Activated CD4-positive, alpha-beta T cell treated with anti-CD3 and anti-CD28 coated beads, Interleukin-10, Interleukin-2, amounts not matched to agents 100 ng/mL and 50 ng/mL, durations not matched to agents 16 hours and 8 hours (primary cell): ENCODE data around the gene INHBB.

Experiments
- DNase-seq: peaks from one replicate; pipeline ENCODE4 v3.0.0-alpha.2; 2020

The INHBB gene

GRCh38 chr2:120343433-120344105, 2.4 kb upstream of the INHBB start:
- peak; percentile 74 for DNase-seq

GRCh38 chr2:120344214-120344975, 1.5 kb upstream of the INHBB start:
- no peak for DNase-seq

GRCh38 chr2:120344976-120345581, 857 bp upstream of the INHBB start:
- DNase-seq, result peak; percentile 40

GRCh38 chr2:120345608-120346007, 328 bp upstream of the INHBB start:
- DNase-seq, result no peak

GRCh38 chr2:120346667-120347358, 877 bp downstream of the INHBB start:
- no peak for DNase-seq

GRCh38 chr2:120347396-120348060, 1.6 kb downstream of the INHBB start:
- no peak for DNase-seq

- no peak for DNase-seq
Measured at GRCh38 chr2:120348134-120348736, 2.3 kb downstream of the INHBB start.

- no peak for DNase-seq
Measured at GRCh38 chr2:120348737-120349439, 3.0 kb downstream of the INHBB start.

- no peak for DNase-seq
Measured at GRCh38 chr2:120349440-120349921, 3.5 kb downstream of the INHBB start.

- no peak for DNase-seq
Measured at GRCh38 chr2:120350080-120350479, 4.1 kb downstream of the INHBB start.

GRCh38 chr2:120350801-120351320, 4.9 kb downstream of the INHBB start:
- DNase-seq, result no peak

- DNase-seq, result no peak
Measured at GRCh38 chr2:120352696-120353590, 7.0 kb downstream of the INHBB start.

GRCh38 chr2:120353591-120353898, 7.6 kb downstream of the INHBB start:
- DNase-seq, result no peak

GRCh38 chr2:120353931-120354330, 8.0 kb downstream of the INHBB start:
- no peak for DNase-seq

GRCh38 chr2:120354467-120354866, 8.5 kb downstream of the INHBB start:
- DNase-seq, result no peak

GRCh38 chr2:120354935-120355779, 9.2 kb downstream of the INHBB start:
- DNase-seq, result no peak

GRCh38 chr2:120355780-120356266, 9.9 kb downstream of the INHBB start:
- DNase-seq, result no peak

- no peak for DNase-seq
Measured at GRCh38 chr2:120357768-120358167, 11.8 kb downstream of the INHBB start.

- no peak for DNase-seq
Measured at GRCh38 chr2:120358734-120359465, 13.0 kb downstream of the INHBB start.
